Glutamatergic neuron (in vitro differentiated cells): ENCODE data around the gene TBKBP1. TPM values are rescaled to one million over a fixed set of nuclear protein-coding genes. Genes with fewer than 3 reads are reported as not detected.

Experiments used
- DNase-seq: peaks from one replicate; pipeline ENCODE4 v3.0.0; 2022
- H3K27ac Mint-ChIP-seq: one replicate; pipeline ENCODE4 v1.8.0; 2020; ENCODE audit warnings: mild to moderate bottlenecking, mixed read lengths, inconsistent platforms; ENCODE audit not compliant: unreplicated experiment
- H3K27me3 Mint-ChIP-seq: one replicate; pipeline ENCODE4 v1.8.0; 2020; ENCODE audit warnings: mild to moderate bottlenecking, moderate library complexity, mixed read lengths, inconsistent platforms; ENCODE audit not compliant: unreplicated experiment
- H3K36me3 Mint-ChIP-seq: one replicate; pipeline ENCODE4 v1.8.0; 2020; ENCODE audit warnings: mild to moderate bottlenecking, mixed read lengths, inconsistent platforms; ENCODE audit not compliant: unreplicated experiment
- H3K4me1 Mint-ChIP-seq: one replicate; pipeline ENCODE4 v1.8.0; 2020; ENCODE audit warnings: mild to moderate bottlenecking, low read depth, mixed read lengths, inconsistent platforms; ENCODE audit not compliant: unreplicated experiment
- H3K4me3 Mint-ChIP-seq: one replicate; pipeline ENCODE4 v1.8.0; 2020; ENCODE audit warnings: mild to moderate bottlenecking, mixed read lengths, inconsistent platforms; ENCODE audit not compliant: unreplicated experiment
- H3K9me3 Mint-ChIP-seq: one replicate; pipeline ENCODE4 v1.8.0; 2020; ENCODE audit warnings: mild to moderate bottlenecking, moderate library complexity, mixed read lengths, inconsistent platforms; ENCODE audit not compliant: unreplicated experiment
- total RNA-seq: library from RNA; stranded (reverse); fragmentation: NEBNext Ultra II Directional; extraction: Animal tissue kit (Norgen Biotek cat#: 25700); gene quantifications from one replicate; pipeline ENCODE4 v1.2.1, GENCODE V29; 2021; ENCODE audit not compliant: unreplicated experiment
- TF ChIP-seq, protein P1 (sequence below): fragments of 200-600 bp; sonication (generic); IDR thresholded peaks from one replicate; pipeline ENCODE4 v1.5.0; 2021; ENCODE audit not compliant: partially characterized antibody, unreplicated experiment

The TBKBP1 gene
- total RNA-seq, 1 donor from 2014 or later: 30.7 TPM

DNA sequence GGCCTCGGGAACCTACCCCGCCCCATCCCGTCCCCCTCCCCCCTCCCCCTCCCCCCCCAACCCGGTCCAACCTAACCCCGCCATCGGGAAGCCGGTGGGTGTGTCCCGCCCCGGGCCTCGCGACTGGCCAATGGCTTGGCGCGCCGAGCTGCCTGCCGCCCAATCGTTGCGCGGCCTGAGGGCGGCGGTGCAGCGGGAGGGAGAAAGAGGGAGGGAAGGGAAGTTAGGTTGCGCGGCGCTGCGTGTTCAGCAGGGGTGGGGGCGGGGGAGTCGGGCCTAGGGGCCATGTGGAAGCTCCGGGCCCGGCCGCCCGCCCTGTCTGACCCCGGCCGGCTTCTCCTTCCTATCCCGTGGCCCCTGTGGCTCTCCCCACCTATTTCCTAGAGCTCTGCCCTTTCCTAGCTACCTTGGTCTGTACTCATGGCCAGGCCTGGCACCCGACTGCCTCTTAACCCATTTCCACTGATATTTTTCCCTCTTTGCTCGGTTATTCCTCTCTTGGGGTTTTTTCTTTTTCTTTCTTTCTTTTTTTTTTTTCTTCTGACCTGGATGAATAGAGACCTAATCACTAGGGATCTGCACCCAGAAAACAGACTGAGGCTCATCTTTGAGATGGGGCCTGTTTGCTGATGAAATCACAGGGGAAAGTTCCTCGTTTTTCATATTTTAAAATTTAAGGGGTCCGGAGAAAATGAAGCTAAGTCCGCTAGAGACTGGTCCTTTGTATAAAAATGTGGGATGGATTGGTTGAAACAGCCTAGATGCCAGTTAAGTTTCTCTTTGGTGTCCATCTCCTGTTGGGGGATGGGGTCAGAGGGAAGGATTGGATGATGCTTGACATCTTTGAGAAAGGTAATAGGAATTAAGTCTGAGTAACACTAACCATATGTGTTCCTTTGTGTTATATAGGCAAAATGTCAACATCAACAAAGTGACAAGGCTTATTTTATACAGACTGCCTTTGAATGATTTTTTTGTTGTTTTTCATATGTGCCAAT, 43.1 kb upstream of the TBKBP1 start:
- H3K27me3 Mint-ChIP-seq: peaks cover 10% of the 10 kb centered on the region
- H3K4me1 Mint-ChIP-seq: peaks cover 14% of the 10 kb centered on the region
- H3K36me3 Mint-ChIP-seq: no peaks in the 10 kb centered on the region
- H3K9me3 Mint-ChIP-seq: peaks cover 2% of the 10 kb centered on the region
- peak overlapping the region; percentile 96 for H3K4me3 Mint-ChIP-seq
- DNase-seq: peak; percentile 97
- TF ChIP-seq, protein P1, sequence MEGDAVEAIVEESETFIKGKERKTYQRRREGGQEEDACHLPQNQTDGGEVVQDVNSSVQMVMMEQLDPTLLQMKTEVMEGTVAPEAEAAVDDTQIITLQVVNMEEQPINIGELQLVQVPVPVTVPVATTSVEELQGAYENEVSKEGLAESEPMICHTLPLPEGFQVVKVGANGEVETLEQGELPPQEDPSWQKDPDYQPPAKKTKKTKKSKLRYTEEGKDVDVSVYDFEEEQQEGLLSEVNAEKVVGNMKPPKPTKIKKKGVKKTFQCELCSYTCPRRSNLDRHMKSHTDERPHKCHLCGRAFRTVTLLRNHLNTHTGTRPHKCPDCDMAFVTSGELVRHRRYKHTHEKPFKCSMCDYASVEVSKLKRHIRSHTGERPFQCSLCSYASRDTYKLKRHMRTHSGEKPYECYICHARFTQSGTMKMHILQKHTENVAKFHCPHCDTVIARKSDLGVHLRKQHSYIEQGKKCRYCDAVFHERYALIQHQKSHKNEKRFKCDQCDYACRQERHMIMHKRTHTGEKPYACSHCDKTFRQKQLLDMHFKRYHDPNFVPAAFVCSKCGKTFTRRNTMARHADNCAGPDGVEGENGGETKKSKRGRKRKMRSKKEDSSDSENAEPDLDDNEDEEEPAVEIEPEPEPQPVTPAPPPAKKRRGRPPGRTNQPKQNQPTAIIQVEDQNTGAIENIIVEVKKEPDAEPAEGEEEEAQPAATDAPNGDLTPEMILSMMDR: no peak
- peak overlapping the region; percentile 79 for H3K27ac Mint-ChIP-seq

DNA sequence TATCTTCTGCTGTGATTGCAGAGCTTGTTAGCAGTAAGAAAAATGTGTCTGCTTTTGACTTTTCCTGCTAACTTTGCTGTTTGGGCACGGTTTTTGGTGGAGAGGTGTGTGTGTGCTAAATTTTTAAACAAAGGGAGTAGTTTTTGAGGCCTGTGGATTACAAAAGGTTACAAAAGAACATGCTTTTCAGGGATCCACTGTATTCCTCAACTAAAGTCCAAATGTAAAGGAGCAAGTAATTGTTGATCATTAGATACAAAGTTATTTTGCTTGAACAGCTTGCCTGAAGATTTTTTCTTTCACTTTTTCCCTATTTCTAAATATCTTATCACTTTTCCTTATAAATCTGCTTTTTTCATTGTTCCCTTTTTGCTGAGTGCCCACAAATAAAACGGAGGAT, 42.3 kb upstream of the TBKBP1 start:
- H3K4me3 Mint-ChIP-seq: peak overlapping the region; percentile 96
- no peak for DNase-seq
- H3K27ac Mint-ChIP-seq: peak overlapping the region; percentile 35
- H3K27me3 Mint-ChIP-seq: peaks cover 8% of the 10 kb centered on the region
- no peaks in the 10 kb centered on the region for H3K36me3 Mint-ChIP-seq
- TF ChIP-seq, protein P1: no peak
- H3K4me1 Mint-ChIP-seq: peaks cover 15% of the 10 kb centered on the region
- peaks cover 2% of the 10 kb centered on the region for H3K9me3 Mint-ChIP-seq

GRCh38 chr17:47652570-47652969, 41.4 kb upstream of the TBKBP1 start:
- Mint-ChIP-seq H3K4me1 (peaks cover 15% of the 10 kb centered on the region), H3K27me3 (peaks cover 8% of the 10 kb centered on the region), H3K4me3 (no peak overlapping the region), H3K36me3 (no peaks in the 10 kb centered on the region), H3K27ac (no peak overlapping the region), H3K9me3 (peaks cover 2% of the 10 kb centered on the region)
- no peak for DNase-seq
- TF ChIP-seq, protein P1: no peak

- TF ChIP-seq, protein P1: no peak
- H3K4me1 Mint-ChIP-seq: peaks cover 15% of the 10 kb centered on the region
- peaks cover 2% of the 10 kb centered on the region for H3K9me3 Mint-ChIP-seq
- H3K4me3 Mint-ChIP-seq: peak overlapping the region; percentile 61
- no peak for DNase-seq
- no peak overlapping the region for H3K27ac Mint-ChIP-seq
- no peaks in the 10 kb centered on the region for H3K36me3 Mint-ChIP-seq
- peaks cover 8% of the 10 kb centered on the region for H3K27me3 Mint-ChIP-seq
Observed at GRCh38 chr17:47653442-47653841, 40.5 kb upstream of the TBKBP1 start.

DNA sequence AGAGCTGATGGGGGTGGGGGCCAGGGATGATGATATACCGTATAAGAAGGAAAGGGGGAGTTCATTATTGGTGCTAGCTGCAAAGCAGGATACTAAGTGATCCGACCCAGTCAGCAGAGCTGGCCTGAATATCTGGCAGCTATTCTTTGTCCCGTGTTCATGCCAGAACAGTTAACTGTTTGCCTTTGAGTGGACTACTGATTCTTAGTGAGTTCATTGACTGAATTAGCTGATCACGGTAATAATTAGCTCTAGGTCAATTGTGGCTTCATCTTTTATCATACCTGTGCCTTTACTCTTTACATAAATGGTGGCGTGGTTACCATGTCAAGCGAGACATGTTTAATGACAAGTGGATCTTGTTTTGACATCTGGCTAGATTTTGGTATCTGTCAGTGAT, 39.0 kb upstream of the TBKBP1 start:
- DNase-seq: no peak
- peaks cover 5% of the 10 kb centered on the region for H3K27me3 Mint-ChIP-seq
- H3K4me3 Mint-ChIP-seq: no peak overlapping the region
- no peak overlapping the region for H3K27ac Mint-ChIP-seq
- peaks cover 13% of the 10 kb centered on the region for H3K4me1 Mint-ChIP-seq
- no peaks in the 10 kb centered on the region for H3K36me3 Mint-ChIP-seq
- TF ChIP-seq, protein P1: no peak
- no peaks in the 10 kb centered on the region for H3K9me3 Mint-ChIP-seq
